Neutrophil (primary cell): Measurements from ENCODE around the gene PTEN.
A peak's percentile ranks its signal among the peaks of the same experiment; 100 is the strongest.

Source experiments
- H3K27ac ChIP-seq: fragments of 200-600 bp; sonication (generic); 2 replicates; pipeline ENCODE4 v1.5.1; 2016; ENCODE audit warnings: mild to moderate bottlenecking, moderate library complexity
- H3K27me3 ChIP-seq: fragments of 200-600 bp; sonication (generic); 2 replicates; pipeline ENCODE4 v1.6.0; 2016; ENCODE audit warnings: mild to moderate bottlenecking
- H3K36me3 ChIP-seq: fragments of 200-600 bp; sonication (generic); 2 replicates; pipeline ENCODE4 v1.5.1; 2017
- H3K4me1 ChIP-seq, 2 experiments: fragments of 200-600 bp in 1 of 2; sonication (generic) in 1 of 2; 1 replicate in 1 of 2; 2 replicates in 1 of 2; pipeline versions ENCODE4 v1.5.1 to v1.6.1; 2013 to 2016; ENCODE audit warnings: low read depth in 1 of 2, low read length in 1 of 2, mild to moderate bottlenecking in 1 of 2, moderate library complexity in 1 of 2; ENCODE audit not compliant: control insufficient read depth in 1 of 2, insufficient read depth in 1 of 2
- H3K4me3 ChIP-seq, 2 experiments: fragments of 200-600 bp in 1 of 2; sonication (generic) in 1 of 2; 1 replicate in 1 of 2; 2 replicates in 1 of 2; pipeline ENCODE4 v1.5.1; 2013 to 2016; ENCODE audit warnings: low read depth in 1 of 2, low read length in 1 of 2, mild to moderate bottlenecking in 1 of 2, moderate library complexity in 1 of 2
- H3K9me3 ChIP-seq: fragments of 200-600 bp; sonication (generic); 2 replicates; pipeline ENCODE4 v1.5.1; 2016
- CTCF ChIP-seq: fragments of 200-600 bp; sonication (generic); IDR thresholded peaks from 2 replicates; pipeline ENCODE4 v1.5.1; 2016; ENCODE audit warnings: antibody characterized with exemption

PTEN gene

GRCh38 chr10:87921931-87922688, 58.7 kb downstream of the PTEN start:
- H3K4me1 ChIP-seq, result peaks cover 27 to 80% of the 10 kb centered on the region in 2 experiments
- no peaks in the 10 kb centered on the region for H3K9me3 ChIP-seq
- no peak for TF ChIP-seq CTCF
- no peak overlapping the region for H3K4me3 ChIP-seq
- peaks cover 16% of the 10 kb centered on the region for H3K36me3 ChIP-seq
- peak overlapping the region; percentile 63 for H3K27ac ChIP-seq
- H3K27me3 ChIP-seq, result no peaks in the 10 kb centered on the region

- Histone ChIP-seq H3K27me3 (no peaks in the 10 kb centered on the region), H3K9me3 (no peaks in the 10 kb centered on the region), H3K4me1 (peaks cover 33 to 79% of the 10 kb centered on the region in 2 experiments), H3K36me3 (peaks cover 20% of the 10 kb centered on the region), H3K27ac (peak overlapping the region; percentile 63), H3K4me3 (no peak overlapping the region)
- no peak for TF ChIP-seq CTCF
These were observed 59.8 kb downstream of the PTEN start for GRCh38 chr10:87923233-87923632.

GRCh38 chr10:87925570-87925969, 62.1 kb downstream of the PTEN start:
- no peaks in the 10 kb centered on the region for H3K9me3 ChIP-seq
- no peaks in the 10 kb centered on the region for H3K27me3 ChIP-seq
- no peak overlapping the region for H3K4me3 ChIP-seq
- TF ChIP-seq CTCF, result no peak
- H3K4me1 ChIP-seq, result peaks cover 34 to 82% of the 10 kb centered on the region in 2 experiments
- H3K27ac ChIP-seq, result peak overlapping the region; percentile 25
- peaks cover 20% of the 10 kb centered on the region for H3K36me3 ChIP-seq

GRCh38 chr10:87927091-87927490, 63.7 kb downstream of the PTEN start:
- H3K36me3 ChIP-seq, result peaks cover 26% of the 10 kb centered on the region
- H3K4me1 ChIP-seq, result peaks cover 34 to 73% of the 10 kb centered on the region in 2 experiments
- peak overlapping the region in 1 of 2 experiments; percentile 16 for H3K4me3 ChIP-seq
- no peaks in the 10 kb centered on the region for H3K27me3 ChIP-seq
- TF ChIP-seq CTCF, result no peak
- H3K27ac ChIP-seq, result peak overlapping the region; percentile 60
- H3K9me3 ChIP-seq, result no peaks in the 10 kb centered on the region

- H3K27me3 ChIP-seq, result no peaks in the 10 kb centered on the region
- peaks cover 45% of the 10 kb centered on the region for H3K36me3 ChIP-seq
- H3K4me3 ChIP-seq, result peak overlapping the region in 1 of 2 experiments; percentile 1
- H3K9me3 ChIP-seq, result no peaks in the 10 kb centered on the region
- peak overlapping the region; percentile 60 for H3K27ac ChIP-seq
- H3K4me1 ChIP-seq, result peaks cover 29 to 59% of the 10 kb centered on the region in 2 experiments
- no peak for TF ChIP-seq CTCF
These were observed 65.6 kb downstream of the PTEN start for GRCh38 chr10:87928996-87929395.
